DOHH2 (cell line): ENCODE results near the gene CBLB.

Experiments
- H3F3A ChIP-seq: fragments of 200-600 bp; sonication (generic), shearing (Covaris generic); 2 replicates; pipeline ENCODE4 v1.6.0; 2016; ENCODE audit warnings: antibody characterized with exemption, mild to moderate bottlenecking; ENCODE audit not compliant: control insufficient read depth, insufficient read depth
- H3K27ac ChIP-seq: fragments of 200-600 bp; sonication (generic); 2 replicates; pipeline ENCODE4 v1.5.1; 2014; ENCODE audit warnings: low read depth, mild to moderate bottlenecking, low read length, moderate library complexity
- H3K27me3 ChIP-seq: fragments of 200-600 bp; sonication (generic); 2 replicates; pipeline ENCODE4 v1.6.1; 2014; ENCODE audit warnings: mild to moderate bottlenecking, low read length, mixed read lengths; ENCODE audit not compliant: control insufficient read depth
- H3K36me3 ChIP-seq: fragments of 200-600 bp; sonication (generic); 2 replicates; pipeline ENCODE4 v1.6.1; 2014; ENCODE audit warnings: mild to moderate bottlenecking, low read length, moderate library complexity, mixed read lengths; ENCODE audit not compliant: control insufficient read depth
- H3K4me1 ChIP-seq: fragments of 200-600 bp; sonication (generic); 2 replicates; pipeline ENCODE4 v1.6.1; 2014; ENCODE audit warnings: mild to moderate bottlenecking, low read length, mixed read lengths; ENCODE audit not compliant: control insufficient read depth
- H3K4me2 ChIP-seq: fragments of 200-600 bp; sonication (generic); 2 replicates; pipeline ENCODE4 v1.6.0; 2014; ENCODE audit warnings: mild to moderate bottlenecking, low read length, moderate library complexity
- H3K4me3 ChIP-seq: fragments of 200-600 bp; sonication (generic); 2 replicates; pipeline ENCODE4 v1.5.1; 2014; ENCODE audit warnings: mild to moderate bottlenecking, low read length, mixed read lengths
- H3K79me2 ChIP-seq: fragments of 200-600 bp; sonication (generic); 2 replicates; pipeline ENCODE4 v1.6.1; 2014; ENCODE audit warnings: mild to moderate bottlenecking, low read length, mixed read lengths; ENCODE audit not compliant: control insufficient read depth
- H3K9me2 ChIP-seq: fragments of 200-600 bp; sonication (generic); replicated peaks from 2 replicates; pipeline ENCODE4 v1.6.1; 2014; ENCODE audit warnings: mild to moderate bottlenecking, low read length, mixed read lengths; ENCODE audit not compliant: control insufficient read depth
- H3K9me3 ChIP-seq: fragments of 200-600 bp; sonication (generic); 2 replicates; pipeline ENCODE4 v1.6.1; 2014; ENCODE audit warnings: antibody characterized with exemption, low read length, mixed read lengths; ENCODE audit not compliant: control insufficient read depth, insufficient read depth
- H4K20me1 ChIP-seq: fragments of 200-600 bp; sonication (generic); 2 replicates; pipeline ENCODE4 v1.6.0; 2014; ENCODE audit warnings: low read depth, mild to moderate bottlenecking, antibody characterized with exemption, low read length, moderate library complexity; ENCODE audit not compliant: control insufficient read depth, insufficient read depth
- CTCF ChIP-seq: fragments of 200-600 bp; sonication (generic); IDR thresholded peaks from one replicate; pipeline ENCODE4 v1.5.1; 2014; ENCODE audit warnings: antibody characterized with exemption, mild to moderate bottlenecking, low read depth, low read length; ENCODE audit not compliant: poor library complexity, severe bottlenecking
- EZH2phosphoT487 ChIP-seq: fragments of 200-600 bp; sonication (generic); IDR thresholded peaks from 2 replicates; pipeline ENCODE4 v1.6.1; 2017; ENCODE audit warnings: borderline replicate concordance, mild to moderate bottlenecking, antibody characterized with exemption, low read length, moderate library complexity, mixed read lengths

The CBLB gene

GRCh38 chr3:105771392-105771791 lies 97.4 kb downstream of the CBLB start:
- no peaks in the 10 kb centered on the region for H3K9me3 ChIP-seq
- H3K4me2 ChIP-seq: no peak overlapping the region
- peaks cover 22% of the 10 kb centered on the region for H3K79me2 ChIP-seq
- TF ChIP-seq EZH2phosphoT487: no peak
- TF ChIP-seq CTCF: no peak
- H3K4me3 ChIP-seq: no peak overlapping the region
- no peaks in the 10 kb centered on the region for H3K27me3 ChIP-seq
- no peaks in the 10 kb centered on the region for H3K9me2 ChIP-seq
- no peak overlapping the region for H3K27ac ChIP-seq
- H3K36me3 ChIP-seq: peaks cover 11% of the 10 kb centered on the region
- H4K20me1 ChIP-seq: no peaks in the 10 kb centered on the region
- peaks cover 32% of the 10 kb centered on the region for H3K4me1 ChIP-seq
- no peaks in the 10 kb centered on the region for H3F3A ChIP-seq

DNA sequence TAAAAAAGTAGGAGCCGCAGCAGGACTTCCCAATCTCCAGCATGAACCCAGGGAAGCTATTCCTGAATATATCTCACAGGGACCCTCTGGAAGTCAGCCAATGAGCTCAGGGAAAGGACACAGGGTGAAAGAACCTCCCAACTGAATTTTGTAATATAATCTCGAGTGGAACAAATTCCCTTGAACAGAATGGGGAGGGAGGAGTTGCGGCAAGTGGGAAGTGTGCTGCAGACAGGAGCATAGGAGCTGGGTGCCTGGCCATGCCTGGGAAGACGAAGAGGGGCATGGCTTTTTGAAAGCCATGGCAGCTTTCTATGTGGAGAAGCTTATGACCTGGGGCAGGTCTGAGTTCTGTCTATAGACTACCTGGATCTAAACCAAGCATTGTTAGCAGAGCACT lies 98.4 kb downstream of the CBLB start:
- H3K36me3 ChIP-seq: peaks cover 20% of the 10 kb centered on the region
- H3F3A ChIP-seq: no peaks in the 10 kb centered on the region
- no peak overlapping the region for H3K4me3 ChIP-seq
- H3K9me3 ChIP-seq: no peaks in the 10 kb centered on the region
- no peak overlapping the region for H3K27ac ChIP-seq
- no peaks in the 10 kb centered on the region for H3K27me3 ChIP-seq
- peaks cover 28% of the 10 kb centered on the region for H3K4me1 ChIP-seq
- H3K4me2 ChIP-seq: no peak overlapping the region
- no peaks in the 10 kb centered on the region for H4K20me1 ChIP-seq
- no peak for TF ChIP-seq CTCF
- TF ChIP-seq EZH2phosphoT487: no peak
- peaks cover 22% of the 10 kb centered on the region for H3K79me2 ChIP-seq
- no peaks in the 10 kb centered on the region for H3K9me2 ChIP-seq

- peaks cover 22% of the 10 kb centered on the region for H3K79me2 ChIP-seq
- TF ChIP-seq CTCF (no peak), EZH2phosphoT487 (no peak)
- H3K36me3 ChIP-seq: peaks cover 23% of the 10 kb centered on the region
These were observed 101.0 kb downstream of the CBLB start for GRCh38 chr3:105767776-105768175.

More at GRCh38 chr3:105767776-105768175, 101.0 kb downstream of the CBLB start:
- H3K4me1 ChIP-seq: peaks cover 8% of the 10 kb centered on the region
- no peaks in the 10 kb centered on the region for H3F3A ChIP-seq
- H3K9me3 ChIP-seq: peaks cover 6% of the 10 kb centered on the region; the same call in 1 of the 2 replicates
- no peak overlapping the region for H3K27ac ChIP-seq
- H3K4me3 ChIP-seq: no peak overlapping the region
- no peaks in the 10 kb centered on the region for H4K20me1 ChIP-seq
- no peaks in the 10 kb centered on the region for H3K27me3 ChIP-seq
- H3K9me2 ChIP-seq: no peaks in the 10 kb centered on the region
- H3K4me2 ChIP-seq: no peak overlapping the region
